GM18909 (cell line): ENCODE data around the gene SZT2.

Experiments used
- ATAC-seq: cut with Tn5 transposase; IDR thresholded peaks from one replicate; pipeline ENCODE4 v1.9.1; 2021; ENCODE audit warnings: mild to moderate bottlenecking; ENCODE audit not compliant: unreplicated experiment, poor library complexity

The SZT2 gene

DNA sequence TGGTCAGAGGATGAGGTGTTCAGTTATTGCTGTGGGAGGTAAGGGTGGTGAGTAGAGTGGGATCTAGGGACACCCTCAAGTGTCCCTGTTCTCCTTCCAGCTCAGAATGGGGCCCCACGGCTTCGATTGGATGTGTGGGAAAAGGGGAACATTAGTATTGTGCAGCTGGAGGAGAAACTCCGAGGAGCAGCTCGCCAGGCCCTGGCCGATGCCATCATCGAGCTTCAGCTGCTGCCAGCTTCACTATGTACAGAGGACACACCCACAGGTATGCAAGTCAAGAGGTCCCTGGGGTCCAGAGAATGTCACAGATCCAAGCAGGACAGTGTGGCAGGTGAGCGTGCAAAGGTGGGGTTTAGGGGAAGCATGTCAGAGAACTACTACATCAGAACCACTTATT is 50.1 kb downstream of the SZT2 start:
- no peak for ATAC-seq

DNA sequence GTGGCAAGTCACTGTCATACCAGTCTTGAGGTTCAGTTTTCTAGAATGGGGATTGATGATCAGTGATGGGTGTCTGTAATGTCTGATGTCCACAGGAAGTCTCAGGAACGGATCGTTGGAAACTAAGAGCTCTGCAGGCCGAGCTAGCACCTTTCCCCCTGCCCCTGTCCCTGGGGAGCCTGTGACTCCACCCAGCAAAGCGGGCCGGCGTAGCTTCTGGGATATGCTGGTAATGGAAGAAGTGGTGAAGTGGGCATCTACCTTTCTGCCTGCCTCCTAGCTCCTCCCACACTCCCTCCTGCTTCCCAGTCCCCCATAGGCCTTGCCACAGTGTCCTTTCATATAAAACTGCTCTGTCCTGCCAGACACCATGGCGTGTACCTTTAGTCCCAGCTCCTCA is 50.7 kb downstream of the SZT2 start:
- ATAC-seq = no peak

DNA sequence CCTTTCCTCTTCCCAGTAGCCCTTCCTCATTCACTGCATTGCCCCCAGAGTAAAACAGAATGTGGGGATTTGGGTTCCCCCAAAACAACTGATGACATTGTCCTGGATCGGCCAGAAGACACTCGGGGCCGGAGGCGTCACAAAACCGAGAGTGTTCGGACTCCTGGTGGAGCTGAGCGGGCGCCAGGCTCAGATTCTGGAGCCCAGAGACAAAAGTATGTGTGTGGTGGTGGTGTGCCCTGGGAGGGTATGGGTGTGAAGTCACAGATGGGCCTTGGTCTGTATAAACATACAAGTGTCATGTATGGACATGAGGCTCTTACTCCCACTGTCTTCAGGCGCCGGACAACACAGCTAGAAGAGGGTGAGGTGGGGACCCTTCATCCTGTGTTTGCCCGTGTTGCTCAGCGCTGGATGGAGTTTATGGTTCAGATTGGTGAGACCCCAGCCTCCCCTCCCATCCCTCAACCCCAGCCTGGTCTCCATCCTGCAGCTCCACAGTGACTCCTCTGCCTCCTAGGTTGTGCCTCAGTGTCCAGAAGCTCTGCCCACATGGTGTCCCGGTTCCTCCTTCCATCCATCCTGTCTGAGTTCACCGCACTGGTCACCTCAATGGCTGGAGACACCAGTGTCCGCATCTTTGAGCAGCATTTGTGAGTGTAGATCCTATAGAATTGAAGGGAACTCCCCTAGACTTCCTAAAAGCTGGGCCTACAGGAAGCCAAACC is 51.6 kb downstream of the SZT2 start:
- ATAC-seq = no peak

DNA sequence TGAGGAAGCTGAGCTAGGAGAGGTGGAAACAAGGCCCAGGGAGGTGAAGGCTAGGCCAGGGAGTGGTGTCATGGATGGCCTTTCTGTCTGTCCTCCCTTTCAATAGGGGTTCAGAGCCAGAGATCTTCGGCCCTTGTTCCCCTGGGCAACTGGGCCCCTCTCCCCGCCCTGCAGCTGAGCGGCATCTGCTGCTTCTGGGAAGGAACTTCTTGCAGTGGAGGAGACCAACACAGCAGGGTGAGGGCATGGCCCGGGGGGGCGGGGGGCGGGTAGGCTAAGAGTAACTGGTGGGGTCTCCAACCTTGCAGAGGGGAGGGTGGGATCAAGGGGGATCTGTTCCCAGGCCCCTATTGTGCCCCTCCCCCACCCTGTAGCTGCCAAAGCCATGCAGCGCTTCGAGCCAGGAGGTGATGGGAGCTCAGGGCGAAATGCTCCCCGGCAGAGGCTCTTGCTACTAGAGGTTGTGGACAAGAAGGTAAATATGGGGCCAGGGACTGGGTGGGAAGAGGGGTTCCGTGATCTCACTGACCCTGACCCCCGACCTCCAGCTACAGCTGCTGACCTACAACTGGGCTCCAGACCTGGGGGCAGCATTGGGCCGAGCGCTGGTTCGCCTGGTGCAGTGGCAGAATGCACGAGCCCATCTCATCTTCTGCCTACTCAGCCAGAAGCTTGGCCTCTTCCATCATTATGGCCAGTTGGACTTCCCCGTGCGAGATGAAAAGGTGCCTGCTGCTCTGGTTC is 52.4 kb downstream of the SZT2 start:
- ATAC-seq = no peak

DNA sequence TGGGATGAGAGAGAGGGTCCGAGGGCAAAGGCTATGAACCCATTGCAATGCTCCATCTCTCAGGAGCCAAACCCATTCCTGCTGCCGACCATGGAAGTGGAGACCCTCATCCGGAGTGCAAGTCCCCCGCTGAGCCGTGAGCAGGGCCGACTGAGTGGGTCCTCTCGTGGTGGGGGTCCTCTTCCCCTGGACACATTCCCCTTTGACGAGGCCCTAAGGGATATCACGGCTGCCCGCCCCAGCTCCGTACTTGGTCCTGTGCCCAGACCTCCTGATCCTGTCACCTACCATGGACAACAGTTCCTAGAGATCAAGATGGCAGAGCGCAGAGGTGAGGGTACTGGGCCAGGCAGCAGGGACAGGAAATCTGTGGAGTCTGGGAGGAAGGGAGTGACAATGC is 53.1 kb downstream of the SZT2 start:
- ATAC-seq = no peak

DNA sequence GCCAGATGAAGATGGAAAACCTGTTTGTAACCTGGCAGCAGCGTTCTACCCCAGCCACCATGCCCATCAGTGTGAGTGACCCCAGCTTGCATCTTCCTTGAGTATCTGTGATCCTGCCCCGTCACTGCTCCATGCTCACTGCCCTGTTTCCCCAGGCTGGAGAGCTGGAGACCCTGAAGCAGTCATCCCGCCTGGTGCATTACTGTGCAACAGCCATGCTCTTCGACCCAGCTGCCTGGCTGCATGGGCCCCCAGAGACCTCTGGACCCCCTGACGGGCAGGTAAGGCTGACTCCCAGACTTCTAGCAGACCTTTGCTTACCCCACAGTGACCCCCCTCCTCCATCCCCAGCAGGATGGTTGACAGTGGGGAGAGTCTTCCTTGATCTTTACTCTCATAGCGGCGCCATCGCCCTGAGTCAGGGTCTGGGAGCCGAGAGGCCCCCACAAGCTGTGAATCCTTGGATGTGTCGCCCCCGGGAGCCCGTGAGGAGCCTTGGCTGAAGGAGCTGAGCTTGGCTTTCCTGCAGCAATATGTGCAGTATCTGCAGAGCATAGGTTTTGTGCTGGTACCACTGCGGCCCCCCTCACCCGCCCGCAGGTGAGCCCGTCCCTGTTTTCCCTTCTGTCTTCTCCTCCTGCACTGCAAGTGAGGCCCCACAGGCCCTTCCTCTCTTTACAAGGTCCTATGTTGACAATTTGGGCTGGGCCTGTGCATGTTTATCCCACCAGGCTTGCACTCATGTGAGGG is 53.7 kb downstream of the SZT2 start:
- no peak for ATAC-seq

DNA sequence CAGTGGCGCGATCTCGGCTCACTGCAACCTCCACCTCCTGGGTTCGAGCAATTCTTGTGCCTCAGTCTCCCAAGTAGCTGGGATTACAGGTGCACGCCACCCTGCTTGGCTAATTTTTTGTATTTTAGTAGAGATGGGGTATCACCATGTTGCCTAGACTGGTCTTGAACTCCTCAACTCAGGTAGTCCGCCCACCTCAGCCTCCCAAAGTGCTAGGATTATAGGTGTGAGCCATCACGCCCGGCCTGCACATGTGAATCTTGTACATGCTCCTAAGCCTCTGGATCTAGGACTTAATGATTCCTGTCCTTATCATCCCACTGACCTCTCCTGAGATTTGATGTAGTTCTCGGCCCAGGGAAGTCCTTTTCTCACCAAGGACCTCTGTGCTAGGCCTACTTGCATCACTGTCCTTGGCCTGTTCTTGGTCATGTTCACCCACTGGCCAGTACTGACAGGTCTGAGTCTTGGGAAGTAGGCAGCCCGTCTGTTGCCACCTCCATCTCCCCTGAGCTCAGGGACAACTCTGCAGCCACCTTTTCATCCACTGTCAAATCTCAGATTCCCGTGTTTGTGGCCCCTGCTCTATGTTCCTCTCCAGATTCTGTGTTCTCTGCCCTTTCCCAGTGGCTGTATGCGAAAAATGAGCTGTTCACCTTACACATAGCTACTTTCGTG is 54.6 kb downstream of the SZT2 start:
- no peak for ATAC-seq

DNA sequence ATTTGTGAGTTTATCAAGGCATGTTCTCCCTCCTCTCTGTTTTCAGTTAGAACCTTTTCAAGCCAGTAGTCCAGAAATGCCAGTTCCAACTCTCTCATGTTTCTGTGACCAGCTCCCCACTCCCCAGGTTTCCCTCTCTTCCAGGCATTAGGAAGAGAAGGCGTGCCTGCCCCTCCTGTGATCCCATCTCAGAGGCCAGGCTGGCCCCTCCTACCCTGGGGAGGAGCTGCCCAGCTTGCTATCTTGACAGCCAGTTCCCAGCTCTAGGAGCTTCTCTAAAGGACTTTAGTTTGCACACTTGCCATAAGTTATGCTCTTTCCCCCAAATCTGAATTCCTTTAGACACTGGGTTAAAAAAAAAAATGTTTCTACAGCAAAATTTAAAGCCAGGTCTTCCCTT is 55.1 kb downstream of the SZT2 start:
- ATAC-seq = no peak

DNA sequence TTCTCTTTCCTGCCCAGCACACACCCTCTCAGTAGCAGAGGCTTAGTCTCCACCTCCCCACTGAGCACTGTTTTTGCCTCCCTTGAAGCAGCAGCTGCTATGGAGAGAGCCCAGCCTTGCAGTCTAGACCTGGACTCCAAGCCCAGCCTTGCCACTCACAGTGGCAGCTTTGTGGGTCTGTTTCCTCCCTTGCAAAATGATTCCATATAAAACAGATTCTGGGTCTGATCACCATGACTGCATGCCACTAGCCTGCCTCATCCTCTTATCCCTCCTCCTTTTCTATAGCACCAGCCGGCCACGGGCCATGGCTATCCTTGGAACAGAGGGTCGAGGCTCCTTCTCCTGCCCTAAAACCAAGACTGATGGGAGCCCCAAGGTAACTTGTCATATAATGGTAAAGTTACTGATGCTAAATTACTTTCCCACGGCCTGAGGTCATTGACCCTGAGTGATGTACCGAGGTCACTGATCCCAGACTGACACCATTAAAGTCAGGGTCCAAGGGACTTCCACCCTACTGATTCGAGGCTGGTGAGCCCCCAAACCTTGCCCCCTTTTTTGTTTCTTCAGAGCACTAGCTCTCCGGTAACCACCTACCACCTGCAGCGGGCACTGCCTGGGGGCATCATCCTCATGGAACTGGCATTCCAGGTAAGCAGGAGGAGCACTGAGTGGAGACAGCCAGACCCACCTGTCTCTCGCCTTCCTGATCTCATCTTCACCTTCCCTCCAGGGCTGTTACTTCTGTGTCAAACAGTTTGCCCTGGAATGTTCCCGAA is 56.1 kb downstream of the SZT2 start:
- no peak for ATAC-seq

DNA sequence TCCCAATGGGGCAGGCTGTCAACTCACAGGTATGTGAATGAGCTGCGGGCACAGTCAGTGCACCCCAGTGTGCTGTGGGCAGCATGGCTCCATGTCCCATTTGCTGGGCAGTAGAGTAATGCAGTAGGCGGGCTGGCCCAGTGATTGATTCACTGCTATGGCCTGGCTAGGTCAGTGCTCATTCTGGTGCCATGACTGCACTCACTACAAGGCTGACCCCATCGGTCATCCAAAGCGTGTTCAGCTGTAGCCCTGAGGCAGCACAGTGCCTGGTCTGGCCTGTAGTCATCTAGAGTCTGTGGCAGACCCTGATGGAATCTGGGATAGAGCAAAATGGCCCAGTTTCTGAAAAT is 56.7 kb downstream of the SZT2 start:
- no peak for ATAC-seq

DNA sequence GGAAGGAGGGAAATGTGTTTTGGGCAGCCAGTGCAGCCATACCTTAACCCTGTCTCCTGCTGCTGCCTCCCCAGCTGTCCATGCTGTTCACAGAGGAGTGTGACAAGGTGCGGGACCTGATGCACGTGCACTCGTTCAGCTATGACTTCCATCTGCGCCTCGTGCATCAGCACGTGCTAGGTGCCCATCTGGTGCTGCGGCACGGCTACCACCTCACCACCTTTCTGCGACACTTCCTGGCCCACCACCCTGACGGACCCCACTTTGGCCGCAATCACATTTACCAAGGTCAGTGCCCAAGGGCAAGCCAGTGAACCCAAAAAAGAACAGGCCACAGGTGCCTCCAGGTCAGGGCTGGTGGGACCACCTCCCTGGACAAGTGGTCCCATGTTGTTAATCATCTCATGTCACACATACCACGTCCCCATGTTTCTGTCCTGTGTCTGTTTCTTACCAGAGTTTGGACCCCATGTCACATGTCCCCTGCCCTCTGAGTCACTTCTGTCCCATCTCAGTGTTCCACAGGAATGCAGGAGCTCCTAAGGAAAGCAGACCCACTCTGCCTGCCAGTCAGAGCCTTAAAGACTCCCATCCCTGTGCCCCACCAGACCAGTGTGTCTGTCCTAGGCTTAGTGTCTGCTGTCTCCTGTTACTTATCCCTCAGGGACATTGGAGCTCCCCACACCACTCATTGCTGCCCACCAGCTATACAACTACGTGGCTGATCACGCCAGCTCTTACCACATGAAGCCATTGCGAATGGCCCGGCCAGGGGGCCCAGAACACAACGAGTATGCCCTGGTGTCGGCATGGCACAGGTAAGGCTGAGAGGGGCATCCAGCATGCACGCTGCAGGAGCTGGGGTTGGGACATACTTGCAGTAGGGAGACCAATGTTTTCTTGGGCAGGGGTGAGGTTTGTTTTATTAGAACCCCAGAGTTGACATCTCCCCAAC is 57.5 kb downstream of the SZT2 start:
- ATAC-seq = no peak

DNA sequence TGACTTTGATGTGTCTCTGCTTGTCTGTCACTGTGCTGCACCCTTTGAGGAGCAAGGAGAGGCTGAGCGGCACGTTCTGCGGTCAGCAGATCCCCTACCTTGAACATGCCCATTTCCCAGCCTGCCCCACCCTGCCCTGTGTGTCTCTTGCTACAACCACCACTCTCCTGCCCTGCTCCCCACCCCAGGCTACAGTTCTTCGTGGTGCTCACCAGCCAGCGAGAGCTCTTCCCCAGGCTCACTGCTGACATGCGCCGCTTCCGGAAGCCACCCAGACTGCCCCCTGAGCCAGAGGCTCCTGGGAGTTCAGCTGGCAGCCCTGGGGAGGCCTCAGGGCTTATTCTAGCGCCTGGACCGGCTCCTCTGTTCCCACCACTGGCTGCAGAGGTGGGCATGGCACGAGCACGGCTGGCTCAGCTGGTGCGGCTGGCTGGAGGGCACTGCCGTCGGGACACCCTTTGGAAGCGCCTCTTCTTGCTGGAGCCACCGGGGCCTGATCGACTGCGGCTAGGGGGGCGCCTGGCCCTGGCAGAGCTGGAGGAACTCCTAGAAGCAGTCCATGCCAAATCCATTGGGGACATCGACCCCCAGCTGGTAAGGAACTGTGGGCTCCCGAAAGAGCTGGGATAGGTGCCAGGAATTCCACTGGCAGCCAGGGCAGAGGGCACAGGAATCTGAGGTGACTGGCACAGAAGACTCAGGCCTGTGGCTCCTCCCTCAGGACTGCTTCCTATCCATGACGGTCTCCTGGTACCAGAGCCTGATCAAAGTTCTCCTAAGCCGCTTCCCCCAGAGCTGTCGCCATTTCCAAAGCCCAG is 58.4 kb downstream of the SZT2 start:
- no peak for ATAC-seq

DNA sequence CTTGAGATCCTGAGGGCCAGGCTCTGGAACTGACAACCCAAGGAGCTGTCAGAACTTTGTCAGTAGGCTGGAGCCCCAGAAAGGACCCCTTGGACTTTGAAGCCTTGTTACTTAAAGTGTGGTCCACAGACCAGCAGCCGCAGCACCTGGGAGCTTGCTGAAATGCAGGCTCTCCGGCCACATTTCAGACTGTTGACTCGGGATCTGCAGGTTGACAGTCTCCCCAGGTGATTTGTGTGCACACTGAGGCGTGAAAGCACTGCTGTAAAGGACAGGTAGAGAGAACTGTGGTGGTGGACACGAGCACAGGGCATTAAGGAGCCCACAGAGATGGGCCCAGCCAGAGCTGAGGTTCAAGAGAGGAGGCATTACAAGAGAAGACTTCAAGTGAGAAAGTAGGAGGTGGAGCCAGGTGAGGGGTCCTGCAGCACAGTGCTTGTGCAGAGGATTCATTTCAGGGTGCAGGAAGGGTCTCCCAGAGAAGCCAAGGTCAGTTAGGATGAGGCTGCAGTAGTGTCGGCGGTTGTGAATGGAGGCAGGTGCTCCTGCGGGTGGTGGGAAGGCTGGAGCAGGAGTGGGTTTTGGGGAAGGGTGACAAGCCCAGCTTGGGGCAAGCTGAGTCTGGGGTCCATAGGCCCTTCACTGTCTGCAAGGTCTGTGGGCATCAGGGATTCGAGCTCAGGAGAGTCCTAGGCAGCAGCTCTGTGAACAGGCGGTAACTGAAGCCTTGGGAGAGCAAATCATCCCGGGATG is 59.4 kb downstream of the SZT2 start:
- ATAC-seq = no peak

DNA sequence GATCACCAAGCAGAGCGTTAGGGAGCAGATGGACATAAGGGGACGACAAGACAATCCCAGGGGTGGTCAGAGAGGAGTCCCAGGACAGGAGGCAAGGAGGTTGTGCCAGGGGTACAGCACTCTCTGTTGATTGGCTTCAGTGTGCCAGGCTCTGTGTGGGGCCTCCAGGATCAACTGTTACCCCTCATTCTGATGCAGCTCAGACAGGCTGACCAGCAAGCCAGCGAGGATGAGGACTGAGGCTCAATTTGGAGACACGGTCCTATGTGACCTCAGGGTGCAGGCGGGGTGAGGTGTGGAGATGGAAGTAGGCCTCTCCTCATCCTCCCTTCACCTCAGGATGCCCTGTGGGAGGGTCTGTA is 60.0 kb downstream of the SZT2 start:
- no peak for ATAC-seq

DNA sequence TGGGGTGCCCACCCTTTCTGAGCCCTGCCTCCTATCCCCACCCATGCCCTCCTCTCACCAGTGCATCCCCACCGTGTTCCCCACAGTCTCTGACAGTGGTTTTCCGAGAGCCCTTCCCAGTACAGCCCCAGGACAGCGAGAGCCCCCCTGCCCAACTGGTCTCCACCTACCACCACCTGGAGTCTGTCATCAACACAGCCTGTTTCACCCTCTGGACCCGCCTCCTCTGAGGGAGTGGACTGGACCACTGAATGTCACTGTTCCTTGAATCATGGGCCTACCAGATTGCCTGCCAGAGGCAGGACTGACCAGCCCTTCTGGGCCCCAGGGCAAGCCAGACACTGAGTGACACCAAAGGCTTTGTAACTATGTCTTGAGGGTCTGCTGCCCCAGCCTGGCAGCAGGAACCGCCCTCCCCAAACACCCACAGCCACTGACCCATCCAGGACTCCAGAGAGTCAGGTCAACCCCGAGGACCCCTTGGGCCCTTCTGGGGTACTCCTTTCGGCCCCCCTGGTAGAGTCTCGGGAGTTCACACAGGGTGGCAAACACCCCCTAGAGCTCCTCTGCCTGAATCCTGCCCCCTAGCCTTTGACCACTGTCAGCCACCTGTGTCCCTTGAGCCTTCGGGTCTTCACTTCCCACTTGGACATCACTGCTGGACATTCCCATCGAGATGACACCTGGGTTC is 60.7 kb downstream of the SZT2 start:
- no peak for ATAC-seq

DNA sequence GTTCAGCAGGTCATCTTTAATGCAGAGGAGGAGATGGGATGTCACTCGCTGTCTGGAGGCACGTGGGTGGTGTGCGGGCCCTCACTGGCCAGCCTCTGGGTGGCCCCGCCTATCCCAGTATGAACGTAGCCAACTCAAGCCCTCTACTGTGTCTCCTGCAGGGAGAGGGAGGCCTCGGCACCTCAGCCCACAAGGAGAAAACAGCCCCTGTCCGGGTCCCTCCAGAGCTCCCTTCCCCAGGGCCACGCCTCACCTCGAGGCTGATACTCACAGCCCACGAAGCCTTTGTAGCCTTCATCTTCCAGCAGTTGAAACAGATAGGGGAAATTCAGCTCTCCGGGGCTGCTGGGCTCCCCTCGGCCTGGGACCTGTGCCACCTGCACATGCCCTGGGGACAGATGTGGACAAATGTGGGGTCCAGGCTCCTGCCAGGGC is 61.5 kb downstream of the SZT2 start:
- no peak for ATAC-seq
